Natural killer cell (primary cell): ENCODE results near the gene PTP4A1. TPM values are rescaled to one million over a fixed set of nuclear protein-coding genes. Genes with fewer than 3 reads are reported as not detected.
A peak's percentile ranks its signal among the peaks of the same experiment; 100 is the strongest.

Experiments used
- ATAC-seq, 3 donors: fragments of 150-1000 bp in 2 of 3; fragments of 200-7000 bp in 1 of 3; cut with Tn5 transposase; 1 replicate in 1 of 3; 2 replicates in 2 of 3; pipeline ENCODE4 v1.10.0; 2021; ENCODE audit warnings: mild to moderate bottlenecking in 2 of 3, moderate library complexity in 2 of 3
- DNase-seq, 2 donors: peaks; one replicate each; pipeline versions ENCODE4 v3.0.0 to v3.0.0-alpha.2; 2013 to 2021; ENCODE audit warnings: mixed read lengths in 1 of 2
- H3K27ac ChIP-seq: one replicate; pipeline ENCODE4 v1.5.1; 2013; ENCODE audit warnings: mild to moderate bottlenecking, low read length
- H3K27me3 ChIP-seq: one replicate; pipeline ENCODE4 v1.6.1; 2013; ENCODE audit warnings: low read length; ENCODE audit not compliant: control insufficient read depth, insufficient read depth
- H3K36me3 ChIP-seq: one replicate; pipeline ENCODE4 v1.6.1; 2013; ENCODE audit warnings: low read length; ENCODE audit not compliant: control insufficient read depth, insufficient read depth
- H3K4me1 ChIP-seq: one replicate; pipeline ENCODE4 v1.6.1; 2013; ENCODE audit warnings: low read length; ENCODE audit not compliant: control insufficient read depth, insufficient read depth
- H3K4me3 ChIP-seq: one replicate; pipeline ENCODE4 v1.5.1; 2013; ENCODE audit warnings: low read length
- H3K9me3 ChIP-seq: one replicate; pipeline ENCODE4 v1.6.1; 2013; ENCODE audit warnings: low read length; ENCODE audit not compliant: control insufficient read depth, insufficient read depth
- H3K27ac Mint-ChIP-seq, 2 donors: one replicate each; pipeline ENCODE4 v1.8.0; 2022; ENCODE audit warnings: mild to moderate bottlenecking in 2 of 2, mixed read lengths in 2 of 2, moderate library complexity in 1 of 2
- H3K27me3 Mint-ChIP-seq, 2 donors: one replicate each; pipeline ENCODE4 v1.8.0; 2022; ENCODE audit warnings: low read depth in 2 of 2, mixed read lengths in 2 of 2
- H3K36me3 Mint-ChIP-seq: one replicate; pipeline ENCODE4 v1.8.0; 2022; ENCODE audit warnings: mixed read lengths
- H3K4me1 Mint-ChIP-seq, 2 donors: one replicate each; pipeline ENCODE4 v1.8.0; 2022; ENCODE audit warnings: mixed read lengths in 2 of 2
- H3K4me3 Mint-ChIP-seq: one replicate; pipeline ENCODE4 v1.8.0; 2022; ENCODE audit warnings: mild to moderate bottlenecking, moderate library complexity, mixed read lengths
- H3K9me3 Mint-ChIP-seq, 2 donors: one replicate each; pipeline ENCODE4 v1.8.0; 2022; ENCODE audit warnings: mixed read lengths in 2 of 2
- WGBS: methylation state at CpG from one replicate; pipeline ENCODE4 v1.1.7; 2013; ENCODE audit warnings: missing lambda C conversion rate; ENCODE audit not compliant: insufficient coverage; 5-methylcytosine and 5-hydroxymethylcytosine counted together
- intact Hi-C: fragments of 100-400 bp; cut with micrococcal nuclease; formaldehyde crosslinking; loops from one replicate; pipeline ENCODE4 v1.14.2; 2022
- total RNA-seq, 4 donors: library from RNA; stranded (reverse); fragments of 120-200 nt in 1 of 4; gene quantifications; one replicate each; pipeline versions ENCODE4 v1.2.3 to v1.2.4, GENCODE V29; 2013 to 2022
- TF ChIP-seq, protein P1 (sequence below): fragments of 200-600 bp; IDR thresholded peaks from one replicate; pipeline ENCODE4 v1.8.0; 2022; ENCODE audit warnings: antibody characterized with exemption

PTP4A1 gene
- total RNA-seq, 3 donors from 2014 or later (not counting 1 experiment from before 2014, with no cell fraction given): 113 to 185 (median 130) TPM

DNA sequence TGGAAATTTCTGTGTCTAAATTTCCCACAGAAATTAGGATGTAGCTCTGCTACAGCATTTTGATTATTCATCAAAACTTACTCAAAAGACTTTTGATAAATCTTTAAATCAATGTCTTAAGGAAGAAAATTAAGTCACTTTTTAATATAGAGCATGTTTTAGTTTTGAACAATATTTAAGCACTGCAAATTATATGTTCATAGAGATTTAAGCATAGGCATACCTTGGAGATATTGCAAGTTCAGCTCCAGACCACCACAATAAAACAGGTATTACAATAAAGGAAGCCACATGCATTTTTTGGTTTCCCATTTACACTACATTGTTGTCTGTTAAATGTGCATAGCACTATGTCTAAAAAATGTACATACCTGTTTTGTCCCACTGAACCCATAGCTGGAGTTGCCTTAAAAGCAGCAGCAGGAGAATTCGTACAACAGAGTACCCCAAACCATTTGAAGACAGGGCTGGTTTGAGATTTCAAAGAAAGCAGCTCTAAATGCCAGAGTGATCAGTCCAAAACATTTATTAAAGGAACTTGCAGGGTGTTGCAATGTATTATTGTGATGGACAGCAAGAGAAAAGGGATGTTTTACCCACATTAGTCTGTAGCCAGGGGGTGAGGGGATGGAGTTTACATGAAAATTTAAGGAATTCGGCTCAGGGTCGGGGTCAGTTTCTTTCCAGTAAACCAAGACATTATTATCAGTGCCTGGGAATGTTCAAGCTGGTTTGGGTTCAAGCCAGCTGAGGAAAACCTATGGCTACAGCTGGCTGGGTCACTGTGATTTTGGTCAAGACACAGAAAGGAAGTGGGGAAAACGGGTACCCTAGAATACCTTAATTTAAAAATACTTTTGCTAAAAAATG lies 6.3 kb upstream of the PTP4A1 start:
- no peaks in the 10 kb centered on the region for H3K9me3 Mint-ChIP-seq
- H3K4me1 Mint-ChIP-seq: no peaks in the 10 kb centered on the region
- ATAC-seq: no peak
- H3K4me3 Mint-ChIP-seq: no peak overlapping the region
- H3K27me3 ChIP-seq: no peaks in the 10 kb centered on the region
- no peaks in the 10 kb centered on the region for H3K36me3 ChIP-seq
- TF ChIP-seq, protein P1, sequence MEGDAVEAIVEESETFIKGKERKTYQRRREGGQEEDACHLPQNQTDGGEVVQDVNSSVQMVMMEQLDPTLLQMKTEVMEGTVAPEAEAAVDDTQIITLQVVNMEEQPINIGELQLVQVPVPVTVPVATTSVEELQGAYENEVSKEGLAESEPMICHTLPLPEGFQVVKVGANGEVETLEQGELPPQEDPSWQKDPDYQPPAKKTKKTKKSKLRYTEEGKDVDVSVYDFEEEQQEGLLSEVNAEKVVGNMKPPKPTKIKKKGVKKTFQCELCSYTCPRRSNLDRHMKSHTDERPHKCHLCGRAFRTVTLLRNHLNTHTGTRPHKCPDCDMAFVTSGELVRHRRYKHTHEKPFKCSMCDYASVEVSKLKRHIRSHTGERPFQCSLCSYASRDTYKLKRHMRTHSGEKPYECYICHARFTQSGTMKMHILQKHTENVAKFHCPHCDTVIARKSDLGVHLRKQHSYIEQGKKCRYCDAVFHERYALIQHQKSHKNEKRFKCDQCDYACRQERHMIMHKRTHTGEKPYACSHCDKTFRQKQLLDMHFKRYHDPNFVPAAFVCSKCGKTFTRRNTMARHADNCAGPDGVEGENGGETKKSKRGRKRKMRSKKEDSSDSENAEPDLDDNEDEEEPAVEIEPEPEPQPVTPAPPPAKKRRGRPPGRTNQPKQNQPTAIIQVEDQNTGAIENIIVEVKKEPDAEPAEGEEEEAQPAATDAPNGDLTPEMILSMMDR: no peak
- intact Hi-C loops: no loop called here
- H3K4me1 ChIP-seq: no peaks in the 10 kb centered on the region
- no peak overlapping the region for H3K4me3 ChIP-seq
- WGBS: 76% methylated on average over 4 of the region's 4 CpGs
- H3K27ac Mint-ChIP-seq: no peak overlapping the region
- no peaks in the 10 kb centered on the region for H3K9me3 ChIP-seq
- no peaks in the 10 kb centered on the region for H3K36me3 Mint-ChIP-seq
- H3K27me3 Mint-ChIP-seq: peaks cover 19 to 25% of the 10 kb centered on the region in 2 donors
- no peak for DNase-seq
- no peak overlapping the region for H3K27ac ChIP-seq

DNA sequence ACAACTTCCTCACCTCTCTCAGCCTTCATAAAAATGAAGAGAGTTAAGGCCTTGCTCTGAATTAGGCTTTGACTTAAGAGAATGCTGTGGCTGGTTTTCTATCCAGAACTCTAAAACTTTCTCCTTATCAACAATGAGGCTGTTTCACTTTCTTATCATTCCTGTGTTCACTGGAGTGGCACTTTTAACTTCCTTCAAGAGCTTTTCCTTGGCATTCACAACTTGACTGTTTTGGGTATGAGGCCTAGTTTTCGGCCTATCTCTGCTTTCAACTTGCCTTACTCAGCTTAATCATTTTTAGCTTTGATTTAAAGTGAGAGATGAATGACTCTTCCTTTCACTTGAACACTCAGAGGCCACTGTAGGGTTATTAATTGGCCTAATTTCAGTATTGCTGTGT lies 4.3 kb upstream of the PTP4A1 start:
- Mint-ChIP-seq H3K4me1 (peaks cover 7 to 14% of the 10 kb centered on the region in 2 donors), H3K9me3 (no peaks in the 10 kb centered on the region), H3K27me3 (peaks cover 17 to 25% of the 10 kb centered on the region in 2 donors), H3K27ac (no peak overlapping the region), H3K36me3 (no peaks in the 10 kb centered on the region), H3K4me3 (no peak overlapping the region)
- WGBS: no CpG with 5 or more reads among the region's 1 CpG
- Histone ChIP-seq H3K4me1 (peaks cover 5% of the 10 kb centered on the region), H3K36me3 (no peaks in the 10 kb centered on the region), H3K4me3 (no peak overlapping the region), H3K27me3 (no peaks in the 10 kb centered on the region), H3K27ac (no peak overlapping the region), H3K9me3 (no peaks in the 10 kb centered on the region)
- DNase-seq (no peak), ATAC-seq (no peak)
- TF ChIP-seq, protein P1: no peak
- intact Hi-C loops: no loop called here

DNA sequence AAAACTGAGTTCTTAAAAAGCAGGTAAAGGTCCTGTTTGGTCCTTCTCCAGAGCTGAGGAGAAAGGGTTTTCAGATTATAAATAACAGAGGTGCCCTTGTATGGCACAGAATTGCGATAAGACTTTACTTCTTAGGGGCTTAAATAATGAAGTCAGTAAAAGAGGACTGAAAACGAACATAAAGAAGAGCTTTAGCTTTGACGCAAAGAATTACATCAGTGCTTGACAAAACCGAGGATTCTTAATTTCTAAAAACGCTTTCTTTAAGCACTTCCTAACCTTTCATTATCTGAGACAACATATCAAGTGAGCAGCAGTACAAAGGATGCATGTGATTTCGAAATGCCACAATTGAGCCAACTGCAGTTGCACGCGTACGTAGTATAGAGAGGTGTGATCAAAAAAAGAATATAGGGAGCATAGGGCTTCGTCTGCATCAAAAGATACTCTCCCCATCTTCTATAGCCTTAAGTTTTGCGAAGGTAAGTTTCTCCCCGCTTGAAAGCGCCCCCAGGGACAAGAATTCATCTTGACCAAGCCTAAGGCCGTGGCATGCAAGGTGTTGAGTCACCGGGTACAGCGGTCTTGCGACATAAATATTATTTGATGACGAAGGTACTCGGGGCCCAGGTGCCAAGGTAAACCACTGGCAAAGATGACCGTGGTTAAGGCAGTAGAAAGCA lies 778 bp upstream of the PTP4A1 start:
- H3K4me1 ChIP-seq: peaks cover 12% of the 10 kb centered on the region
- H3K4me3 ChIP-seq: peak overlapping the region; percentile 54
- WGBS: 38% methylated on average over 19 of the region's 20 CpGs
- H3K36me3 Mint-ChIP-seq: peaks cover 1% of the 10 kb centered on the region
- intact Hi-C loops: loop anchor here (1.0 to 10.0 kb wide), 2 partner anchors 64 to 217 kb away; partner anchors contain the start of gene PHF3
- peak overlapping the region; percentile 96 for H3K4me3 Mint-ChIP-seq
- H3K27me3 ChIP-seq: no peaks in the 10 kb centered on the region
- H3K9me3 ChIP-seq: no peaks in the 10 kb centered on the region
- peaks cover 3% of the 10 kb centered on the region for H3K36me3 ChIP-seq
- DNase-seq (peak in 1 of 2 donors; percentile 70), ATAC-seq (peak; percentile 8 to 25 (median 16))
- no peaks in the 10 kb centered on the region for H3K9me3 Mint-ChIP-seq
- TF ChIP-seq, protein P1: no peak
- peaks cover 26 to 29% of the 10 kb centered on the region in 2 donors for H3K4me1 Mint-ChIP-seq
- H3K27ac Mint-ChIP-seq: peak overlapping the region; percentile 96 to 98
- H3K27me3 Mint-ChIP-seq: peaks cover 3 to 9% of the 10 kb centered on the region in 2 donors
- H3K27ac ChIP-seq: peak overlapping the region; percentile 90
